Measurements from ENCODE around the gene TMEM52. TPM values are rescaled to one million over a fixed set of nuclear protein-coding genes. Genes with fewer than 3 reads are reported as not detected.

TMEM52 gene
- total RNA-seq, 4 donors from 2014 or later = 1.1 to 3.6 (median 3.0) TPM

GRCh38 chr1:1892079-1892762, 26.9 kb downstream of the TMEM52 start:
- 42 to 44% methylated on average over 17 to 18 of the region's 21 CpGs for WGBS, 2 donors
- peak overlapping the region; percentile 55 to 95 (median 76) for H3K4me3 ChIP-seq
- peak overlapping the region; percentile 92 to 99 (median 99) for H3K27ac ChIP-seq
- no peaks in the 10 kb centered on the region for H3K36me3 ChIP-seq
- peaks cover 32 to 74% (median 46%) of the 10 kb centered on the region in 3 donors for H3K4me1 ChIP-seq
- TF ChIP-seq, protein P1, sequence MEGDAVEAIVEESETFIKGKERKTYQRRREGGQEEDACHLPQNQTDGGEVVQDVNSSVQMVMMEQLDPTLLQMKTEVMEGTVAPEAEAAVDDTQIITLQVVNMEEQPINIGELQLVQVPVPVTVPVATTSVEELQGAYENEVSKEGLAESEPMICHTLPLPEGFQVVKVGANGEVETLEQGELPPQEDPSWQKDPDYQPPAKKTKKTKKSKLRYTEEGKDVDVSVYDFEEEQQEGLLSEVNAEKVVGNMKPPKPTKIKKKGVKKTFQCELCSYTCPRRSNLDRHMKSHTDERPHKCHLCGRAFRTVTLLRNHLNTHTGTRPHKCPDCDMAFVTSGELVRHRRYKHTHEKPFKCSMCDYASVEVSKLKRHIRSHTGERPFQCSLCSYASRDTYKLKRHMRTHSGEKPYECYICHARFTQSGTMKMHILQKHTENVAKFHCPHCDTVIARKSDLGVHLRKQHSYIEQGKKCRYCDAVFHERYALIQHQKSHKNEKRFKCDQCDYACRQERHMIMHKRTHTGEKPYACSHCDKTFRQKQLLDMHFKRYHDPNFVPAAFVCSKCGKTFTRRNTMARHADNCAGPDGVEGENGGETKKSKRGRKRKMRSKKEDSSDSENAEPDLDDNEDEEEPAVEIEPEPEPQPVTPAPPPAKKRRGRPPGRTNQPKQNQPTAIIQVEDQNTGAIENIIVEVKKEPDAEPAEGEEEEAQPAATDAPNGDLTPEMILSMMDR (IDR thresholded peaks at IDR 0.05) = no peak
- peak in 2 of 4 donors; percentile 12 to 23 for TF ChIP-seq POLR2A (IDR thresholded peaks at IDR 0.05)
- DNase-seq = no peak
- intact Hi-C loops (cut with DNase I) = loop anchor here (10.0 kb wide), 1 partner anchor 47 kb away; no protein-coding TSS in a partner anchor
- no peaks in the 10 kb centered on the region for H3K9me3 ChIP-seq
- H3K27me3 ChIP-seq = peaks cover 0 to 15% (median 0%) of the 10 kb centered on the region in 4 donors

DNA sequence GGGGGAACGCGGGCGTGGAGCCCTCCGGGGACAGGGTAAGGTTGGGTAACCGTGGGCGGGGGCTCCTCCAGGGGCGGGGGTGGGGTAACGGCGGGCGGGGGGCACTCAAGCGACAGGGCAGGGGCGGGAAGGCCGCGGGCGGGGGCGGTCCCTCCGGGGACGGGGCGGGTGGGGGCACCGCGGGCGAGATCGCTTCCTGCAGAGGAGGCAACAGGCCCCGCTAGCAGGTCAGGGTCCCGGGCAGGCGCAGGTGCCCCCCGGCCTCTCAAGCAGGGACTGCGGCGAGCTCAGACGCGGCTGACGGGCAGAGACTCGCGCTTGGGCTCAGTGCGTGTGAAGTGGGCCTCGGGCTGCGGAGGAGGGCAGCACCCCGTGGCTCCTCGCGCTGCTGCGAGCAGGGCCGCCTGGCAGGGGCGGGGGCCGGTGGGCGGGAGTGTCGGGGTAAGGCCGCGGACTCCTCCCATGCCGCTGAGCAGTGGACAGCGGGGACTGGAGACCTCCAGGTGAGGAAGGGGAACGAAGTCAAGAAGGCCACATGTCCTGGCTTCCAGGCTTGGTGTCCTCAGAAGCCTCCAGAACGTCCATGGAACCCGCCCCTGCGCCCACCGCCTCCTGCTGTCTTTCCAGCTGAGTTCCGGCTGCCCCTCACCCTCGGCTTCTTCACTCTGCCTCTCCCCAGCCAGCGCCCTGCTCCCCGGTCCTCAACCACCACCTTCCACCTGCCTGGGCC, 27.6 kb downstream of the TMEM52 start:
- Histone ChIP-seq H3K27ac (peak overlapping the region; percentile 92 to 99 (median 99)), H3K27me3 (peaks cover 0 to 15% (median 0%) of the 10 kb centered on the region in 4 donors), H3K4me1 (peaks cover 32 to 76% (median 51%) of the 10 kb centered on the region in 3 donors), H3K9me3 (no peaks in the 10 kb centered on the region), H3K4me3 (peak overlapping the region; percentile 55 to 95 (median 76)), H3K36me3 (no peaks in the 10 kb centered on the region)
- DNase-seq = no peak
- intact Hi-C loops (cut with DNase I) = loop anchor here (10.0 kb wide), 1 partner anchor 47 kb away; no protein-coding TSS in a partner anchor
- TF ChIP-seq, protein P1 (IDR thresholded peaks at IDR 0.05) = no peak
- TF ChIP-seq POLR2A (IDR thresholded peaks at IDR 0.05) = no peak
- WGBS, 2 donors = 2 to 5% methylated on average over 7 to 8 of the region's 59 CpGs

GRCh38 chr1:1890506-1891348, 28.4 kb downstream of the TMEM52 start, which contains the start of gene GNB1:
Gene GNB1, minus strand, starts transcription at chr1:1891087. Its CDS starts 65,634 bp downstream, at chr1:1825453.
- H3K27ac ChIP-seq = peak within 1 kb of the TSS; percentile 92 to 99 (median 99)
- peaks cover 32 to 84% (median 58%) of the 10 kb centered on the region in 3 donors for H3K4me1 ChIP-seq
- no peaks in the 10 kb centered on the region for H3K36me3 ChIP-seq
- intact Hi-C loops (cut with DNase I) = loop anchor here (10.0 kb wide), 1 partner anchor 46 kb away; no protein-coding TSS in a partner anchor
- DNase-seq = no peak
- TF ChIP-seq, protein P1 (IDR thresholded peaks at IDR 0.05) = peak in 3 of 6 experiments; percentile 8 to 21 (median 9)
- peak in 3 of 4 donors; percentile 28 to 86 (median 75) for TF ChIP-seq POLR2A (IDR thresholded peaks at IDR 0.05)
- H3K9me3 ChIP-seq = no peaks in the 10 kb centered on the region
- peaks cover 0 to 7% (median 0%) of the 10 kb centered on the region in 4 donors for H3K27me3 ChIP-seq
- 0% methylated on average over 7 of the region's 137 CpGs; no CpG with 5 or more reads in 1 of the 2 donors for WGBS, 2 donors
- H3K4me3 ChIP-seq = peak within 1 kb of the TSS; percentile 55 to 95 (median 76)

DNA sequence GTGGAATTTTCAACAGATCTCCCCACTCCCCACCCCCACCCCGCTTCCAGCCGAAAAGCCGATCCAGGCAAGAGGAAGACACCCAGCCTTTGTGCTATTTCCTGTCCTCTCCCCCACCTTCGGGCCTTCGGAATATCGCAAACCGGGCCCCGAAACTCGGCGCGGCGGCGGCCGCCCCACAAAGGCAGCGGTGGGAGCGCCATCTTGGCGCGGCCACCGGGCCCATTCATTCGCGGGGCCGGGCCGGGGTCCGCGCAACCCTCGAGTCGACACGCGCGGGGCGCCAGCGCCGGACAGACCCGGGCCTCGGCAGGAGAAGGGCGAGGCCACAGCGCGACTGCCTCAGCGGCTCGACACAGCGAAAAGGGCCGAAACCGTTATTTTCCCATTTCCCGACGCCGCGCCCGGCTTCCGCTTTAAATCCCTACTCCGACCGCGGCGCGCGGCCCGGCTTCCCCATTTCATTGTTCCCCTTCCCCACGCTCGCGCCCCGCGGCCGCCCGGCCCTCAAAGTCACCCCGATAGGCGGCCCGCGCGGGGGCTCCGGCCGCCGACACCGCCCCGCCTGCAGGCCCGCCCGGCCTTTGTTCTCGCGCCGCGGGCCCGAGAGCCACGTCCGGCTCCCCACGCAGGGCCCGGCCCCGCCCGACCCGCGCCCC, 29.1 kb downstream of the TMEM52 start:
- Histone ChIP-seq H3K27me3 (no peaks in the 10 kb centered on the region), H3K9me3 (no peaks in the 10 kb centered on the region), H3K27ac (peak overlapping the region; percentile 92 to 99 (median 99)), H3K4me3 (peak overlapping the region; percentile 55 to 95 (median 76)), H3K4me1 (peaks cover 29 to 82% (median 57%) of the 10 kb centered on the region in 3 donors), H3K36me3 (peaks cover 0 to 1% (median 0%) of the 10 kb centered on the region in 3 donors)
- WGBS, 2 donors = 2 to 4% methylated on average over 3 to 13 of the region's 88 CpGs
- no peak for TF ChIP-seq POLR2A (IDR thresholded peaks at IDR 0.05)
- TF ChIP-seq, protein P1 (IDR thresholded peaks at IDR 0.05) = peak in 1 of 6 experiments; percentile 8
- intact Hi-C loops (cut with DNase I) = loop anchor here (10.0 kb wide), 1 partner anchor 45 kb away; no protein-coding TSS in a partner anchor
- DNase-seq = no peak

Measured in esophagus squamous epithelium (tissue), 5 donors.